HPDE6-E6E7 (cell line): ENCODE results near the gene OCLN.
"Not testable (repeated sequence)": the region's sequence is repeated elsewhere in the genome, so short reads cannot be mapped to it uniquely, and the experiment has no call there.

Experiments
- DNase-seq: peaks from one replicate; pipeline ENCODE4 v3.0.0; 2011; ENCODE audit warnings: missing footprints; ENCODE audit errors: extremely low spot score

Gene OCLN

GRCh38 chr5:69491027-69491426, 1.6 kb upstream of the OCLN start:
- DNase-seq: no peak

- no peak for DNase-seq
These were observed 676 bp upstream of the OCLN start for GRCh38 chr5:69491838-69492390.

- peak; percentile 8 for DNase-seq
These were observed 369 bp downstream of the OCLN start for GRCh38 chr5:69492923-69493395.

GRCh38 chr5:69493396-69494133, 975 bp downstream of the OCLN start:
- DNase-seq: peak; percentile 17

- no peak for DNase-seq
These were observed 1.9 kb downstream of the OCLN start for GRCh38 chr5:69494452-69494851.

- no peak for DNase-seq
These were observed 4.5 kb downstream of the OCLN start for GRCh38 chr5:69497006-69497520.

GRCh38 chr5:69498384-69498783, 5.8 kb downstream of the OCLN start:
- no peak for DNase-seq

GRCh38 chr5:69502367-69502766, 9.8 kb downstream of the OCLN start:
- DNase-seq: no peak

GRCh38 chr5:69502767-69503488, 10.3 kb downstream of the OCLN start:
- peak; percentile 48 for DNase-seq

GRCh38 chr5:69504036-69504435, 11.4 kb downstream of the OCLN start:
- DNase-seq: no peak

- no peak for DNase-seq
These were observed 12.7 kb downstream of the OCLN start for GRCh38 chr5:69505306-69505705.

- DNase-seq: no peak
These were observed 16.6 kb downstream of the OCLN start for GRCh38 chr5:69509212-69509611.

- DNase-seq: no peak
These were observed 18.1 kb downstream of the OCLN start for GRCh38 chr5:69510694-69511093.

- DNase-seq: peak; percentile 29
These were observed 20.2 kb downstream of the OCLN start for GRCh38 chr5:69512740-69513260.

GRCh38 chr5:69515570-69515969, 23.0 kb downstream of the OCLN start:
- not testable (repeated sequence) for DNase-seq

GRCh38 chr5:69516769-69517168, 24.2 kb downstream of the OCLN start:
- DNase-seq: no peak

- DNase-seq: peak; percentile 27
These were observed 25.2 kb downstream of the OCLN start for GRCh38 chr5:69517763-69518212.

- DNase-seq: no peak
These were observed 26.7 kb downstream of the OCLN start for GRCh38 chr5:69519285-69519684.

- DNase-seq: no peak
These were observed 29.4 kb downstream of the OCLN start for GRCh38 chr5:69522035-69522434.

GRCh38 chr5:69525490-69525889, 32.9 kb downstream of the OCLN start:
- no peak for DNase-seq

- no peak for DNase-seq
These were observed 34.1 kb downstream of the OCLN start for GRCh38 chr5:69526660-69527059.

- no peak for DNase-seq
These were observed 34.7 kb downstream of the OCLN start for GRCh38 chr5:69527128-69527770.
